Smooth muscle cell (in vitro differentiated cells): Measurements from ENCODE around the gene MED9. TPM values are rescaled to one million over a fixed set of nuclear protein-coding genes. Genes with fewer than 3 reads are reported as not detected.

Experiments used
- DNase-seq: peaks from one replicate; lab custom pipeline; 2025; ENCODE audit not compliant: unreplicated experiment; lab: John Stamatoyannopoulos, UW
- H2AFZ ChIP-seq: fragments of 200-600 bp; sonication (generic); 2 replicates; pipeline ENCODE4 v1.6.0; 2016; ENCODE audit warnings: antibody characterized with exemption, low read depth, mild to moderate bottlenecking
- H3F3A ChIP-seq: fragments of 200-600 bp; sonication (generic); 2 replicates; pipeline ENCODE4 v1.6.0; 2017; ENCODE audit warnings: antibody characterized with exemption, low read depth
- H3K27ac ChIP-seq: fragments of 200-600 bp; sonication (generic); 2 replicates; pipeline ENCODE4 v1.5.1; 2016; ENCODE audit warnings: low read depth, mild to moderate bottlenecking
- H3K27me3 ChIP-seq: fragments of 200-600 bp; sonication (generic); 2 replicates; pipeline ENCODE4 v1.6.1; 2016; ENCODE audit warnings: low read depth, mild to moderate bottlenecking
- H3K36me3 ChIP-seq: fragments of 200-600 bp; sonication (generic); 2 replicates; pipeline ENCODE4 v1.5.1; 2016; ENCODE audit warnings: low read depth
- H3K4me1 ChIP-seq: fragments of 200-600 bp; sonication (generic); 2 replicates; pipeline ENCODE4 v1.5.1; 2016; ENCODE audit warnings: low read depth
- H3K4me2 ChIP-seq: fragments of 200-600 bp; sonication (generic); 2 replicates; pipeline ENCODE4 v1.6.0; 2016; ENCODE audit warnings: mild to moderate bottlenecking
- H3K4me3 ChIP-seq: fragments of 200-600 bp; sonication (generic); 2 replicates; pipeline ENCODE4 v1.5.1; 2016; ENCODE audit warnings: mild to moderate bottlenecking
- H3K79me2 ChIP-seq: fragments of 200-600 bp; sonication (generic); 2 replicates; pipeline ENCODE4 v1.6.0; 2016; ENCODE audit warnings: low read depth, mild to moderate bottlenecking
- H3K9ac ChIP-seq: fragments of 200-600 bp; sonication (generic); 2 replicates; pipeline ENCODE4 v1.6.0; 2016; ENCODE audit warnings: low read depth
- H3K9me3 ChIP-seq: fragments of 200-600 bp; sonication (generic); replicated peaks from 2 replicates; pipeline ENCODE4 v1.5.1; 2016; ENCODE audit warnings: low read depth
- H4K20me1 ChIP-seq: fragments of 200-600 bp; sonication (generic); 2 replicates; pipeline ENCODE4 v1.6.0; 2016; ENCODE audit warnings: low read depth
- WGBS: methylation state at CpG from one replicate; pipeline ENCODE4 v1.1.7; 2016; ENCODE audit warnings: low lambda C conversion rate; 5-methylcytosine and 5-hydroxymethylcytosine counted together
- polyA plus RNA-seq: library from polyadenylated mRNA; unstranded; fragments of >200 nt; fragmentation: Nextera tagmentation; extraction: Ambion mirVana; gene quantifications from 2 replicates; pipeline ENCODE4 v1.2.1, GENCODE V29; 2016
- total RNA-seq: library from RNA; depleted of rRNA; stranded (reverse); fragments of >200 nt; gene quantifications from 2 replicates; pipeline ENCODE4 v1.2.3, GENCODE V29; 2014
- TF ChIP-seq, protein P1 (sequence below): fragments of 200-600 bp; sonication (generic); IDR thresholded peaks from 2 replicates; pipeline ENCODE4 v1.5.1; 2017; ENCODE audit warnings: borderline replicate concordance, mild to moderate bottlenecking, antibody characterized with exemption; ENCODE audit not compliant: insufficient read depth, poor library complexity, severe bottlenecking

MED9 gene
- total and polyA plus RNA-seq, 2 experiments from 2014 or later = 8.4 to 15.4 TPM

DNA sequence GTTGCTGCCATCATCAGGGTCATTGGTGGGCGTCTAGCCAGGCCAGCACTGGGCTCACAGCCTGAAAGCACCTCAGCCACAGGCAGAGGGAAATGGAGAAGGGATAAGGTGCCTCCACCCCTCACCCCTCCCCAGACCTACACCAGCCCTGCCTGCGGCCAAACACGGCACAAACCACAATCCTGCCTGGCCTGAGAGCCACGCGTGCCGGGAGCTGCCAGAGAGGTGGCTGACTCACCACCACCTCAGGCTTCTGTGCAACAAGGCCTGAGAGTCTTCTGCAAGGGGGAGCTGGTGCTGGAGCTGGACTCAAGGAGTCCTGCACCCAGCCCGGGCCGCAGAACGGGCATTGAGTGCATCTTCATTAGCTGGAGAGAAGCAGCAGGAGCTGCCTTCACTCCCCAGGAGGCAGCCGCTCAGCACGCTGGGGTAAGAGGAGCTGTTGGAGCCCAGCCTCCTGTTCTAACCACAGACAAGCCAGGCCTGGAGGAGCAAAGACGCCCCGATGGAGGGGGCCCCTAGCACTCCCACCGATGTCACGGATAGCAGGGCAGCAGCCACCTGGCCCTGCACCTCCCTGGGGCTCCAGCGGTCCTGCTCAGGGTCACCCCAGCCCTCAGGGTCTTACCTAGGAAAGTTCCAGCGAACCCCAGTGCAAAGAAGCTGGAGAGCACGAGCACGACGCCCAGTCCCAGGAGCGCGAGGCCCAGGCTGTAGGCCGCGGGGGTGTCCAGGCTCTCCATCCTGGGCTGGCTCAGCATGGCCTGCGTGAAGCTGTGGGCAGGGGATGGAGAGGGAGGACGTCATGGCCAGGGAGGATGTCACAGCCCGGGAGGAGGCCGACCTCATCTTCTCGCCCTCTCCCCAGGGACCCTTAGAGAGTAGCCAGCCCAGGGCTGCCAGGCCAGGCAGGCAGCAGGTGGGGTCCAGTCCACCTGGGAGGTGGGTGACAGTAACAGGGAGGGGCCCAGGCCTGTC, 35.4 kb downstream of the MED9 start:
- Histone ChIP-seq H3K27ac (no peak overlapping the region), H3K4me3 (no peak overlapping the region), H4K20me1 (peaks cover 21% of the 10 kb centered on the region), H3F3A (no peaks in the 10 kb centered on the region), H3K9ac (no peak overlapping the region), H3K4me1 (peaks cover 11% of the 10 kb centered on the region), H3K36me3 (no peaks in the 10 kb centered on the region), H3K27me3 (no peaks in the 10 kb centered on the region), H3K79me2 (no peaks in the 10 kb centered on the region), H3K9me3 (no peaks in the 10 kb centered on the region), H2AFZ (no peak overlapping the region), H3K4me2 (no peak overlapping the region)
- TF ChIP-seq, protein P1, sequence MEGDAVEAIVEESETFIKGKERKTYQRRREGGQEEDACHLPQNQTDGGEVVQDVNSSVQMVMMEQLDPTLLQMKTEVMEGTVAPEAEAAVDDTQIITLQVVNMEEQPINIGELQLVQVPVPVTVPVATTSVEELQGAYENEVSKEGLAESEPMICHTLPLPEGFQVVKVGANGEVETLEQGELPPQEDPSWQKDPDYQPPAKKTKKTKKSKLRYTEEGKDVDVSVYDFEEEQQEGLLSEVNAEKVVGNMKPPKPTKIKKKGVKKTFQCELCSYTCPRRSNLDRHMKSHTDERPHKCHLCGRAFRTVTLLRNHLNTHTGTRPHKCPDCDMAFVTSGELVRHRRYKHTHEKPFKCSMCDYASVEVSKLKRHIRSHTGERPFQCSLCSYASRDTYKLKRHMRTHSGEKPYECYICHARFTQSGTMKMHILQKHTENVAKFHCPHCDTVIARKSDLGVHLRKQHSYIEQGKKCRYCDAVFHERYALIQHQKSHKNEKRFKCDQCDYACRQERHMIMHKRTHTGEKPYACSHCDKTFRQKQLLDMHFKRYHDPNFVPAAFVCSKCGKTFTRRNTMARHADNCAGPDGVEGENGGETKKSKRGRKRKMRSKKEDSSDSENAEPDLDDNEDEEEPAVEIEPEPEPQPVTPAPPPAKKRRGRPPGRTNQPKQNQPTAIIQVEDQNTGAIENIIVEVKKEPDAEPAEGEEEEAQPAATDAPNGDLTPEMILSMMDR = no peak
- DNase-seq = peak; percentile 8
- 73% methylated on average over 29 of the region's 29 CpGs for WGBS

DNA sequence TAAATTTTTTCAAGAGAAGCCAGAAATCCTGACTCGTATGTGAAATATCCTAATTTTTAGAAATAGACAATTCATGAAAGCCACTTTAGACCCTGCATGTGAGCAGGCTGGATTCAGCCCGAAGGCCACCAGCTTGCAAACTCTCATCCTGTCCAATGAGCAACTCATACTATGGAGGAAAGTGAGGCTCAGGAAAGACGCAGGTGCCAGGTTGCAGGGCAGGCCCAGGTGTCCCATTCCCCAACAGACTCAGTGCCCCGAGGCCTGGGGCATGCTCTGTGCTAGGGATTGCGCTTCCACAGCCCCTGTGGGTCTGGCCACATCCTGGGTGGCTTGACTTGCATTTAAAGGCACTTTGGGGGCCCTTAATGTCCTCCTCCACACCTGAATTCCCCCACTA, 36.1 kb downstream of the MED9 start:
- Histone ChIP-seq H3K27me3 (no peaks in the 10 kb centered on the region), H3K27ac (no peak overlapping the region)
- WGBS = 94% methylated on average over 5 of the region's 5 CpGs

DNA sequence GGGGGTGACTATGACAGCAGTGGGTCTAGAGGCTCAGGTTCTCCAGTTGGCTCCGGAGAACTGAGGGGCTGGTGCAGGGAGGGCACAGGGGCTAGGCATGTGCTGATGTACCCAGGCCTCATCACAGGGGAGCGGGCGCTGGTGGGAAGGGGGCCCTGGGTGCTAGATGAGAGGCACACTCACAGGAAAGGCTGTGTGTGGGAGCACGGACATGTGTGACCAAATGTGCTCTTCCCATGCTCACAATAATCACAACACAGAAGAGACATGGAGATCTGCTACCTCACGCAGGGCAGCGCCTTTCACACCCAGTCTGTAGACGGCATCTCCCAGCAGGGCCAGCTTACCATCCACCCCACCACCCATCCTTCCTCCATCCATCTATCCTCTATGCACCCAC, 36.8 kb downstream of the MED9 start:
- Histone ChIP-seq H3K9me3 (no peaks in the 10 kb centered on the region), H3F3A (no peaks in the 10 kb centered on the region), H3K9ac (no peak overlapping the region), H3K27me3 (no peaks in the 10 kb centered on the region), H3K27ac (no peak overlapping the region), H4K20me1 (peaks cover 21% of the 10 kb centered on the region), H3K4me1 (peaks cover 11% of the 10 kb centered on the region), H3K36me3 (no peaks in the 10 kb centered on the region), H3K4me3 (no peak overlapping the region), H3K4me2 (no peak overlapping the region), H2AFZ (no peak overlapping the region), H3K79me2 (no peaks in the 10 kb centered on the region)
- TF ChIP-seq, protein P1 = no peak
- DNase-seq = no peak
- 92% methylated on average over 7 of the region's 7 CpGs for WGBS

More for the DNA sequence above, 36.1 kb downstream of the MED9 start:
- Histone ChIP-seq H4K20me1 (peaks cover 21% of the 10 kb centered on the region), H3K9ac (no peak overlapping the region), H3K9me3 (no peaks in the 10 kb centered on the region), H3K4me3 (no peak overlapping the region), H3K36me3 (no peaks in the 10 kb centered on the region), H3K4me1 (peaks cover 11% of the 10 kb centered on the region), H3K4me2 (no peak overlapping the region), H3F3A (no peaks in the 10 kb centered on the region), H2AFZ (no peak overlapping the region), H3K79me2 (no peaks in the 10 kb centered on the region)
- TF ChIP-seq, protein P1 = no peak
- no peak for DNase-seq
